OCI-LY3 (cell line): ENCODE results near the gene PIEZO1.

Source experiments
- H2AFZ ChIP-seq: fragments of 200-600, 300-600 bp; shearing (Covaris generic); 2 replicates; pipeline ENCODE4 v1.6.0; 2014; ENCODE audit warnings: antibody characterized with exemption, low read depth, low read length
- H3K27ac ChIP-seq: fragments of 200-600, 300-600 bp; sonication (generic); 2 replicates; pipeline ENCODE4 v1.5.1; 2014; ENCODE audit warnings: mild to moderate bottlenecking, low read length, moderate library complexity, mixed read lengths
- H3K27me3 ChIP-seq: fragments of 200-600, 300-600 bp; sonication (generic); 2 replicates; pipeline ENCODE4 v1.6.1; 2014; ENCODE audit warnings: low read depth, low read length, mixed read lengths
- H3K36me3 ChIP-seq: fragments of 200-600, 300-600 bp; sonication (generic); replicated peaks from 2 replicates; pipeline ENCODE3; 2014; ENCODE audit warnings: low read depth, low read length, mixed read lengths
- H3K4me1 ChIP-seq: fragments of 300-600, 200-600 bp; sonication (generic); 2 replicates; pipeline ENCODE4 v1.6.1; 2014; ENCODE audit warnings: low read length, mixed read lengths
- H3K4me2 ChIP-seq: fragments of 200-600, 300-600 bp; sonication (generic); 2 replicates; pipeline ENCODE4 v1.6.1; 2014; ENCODE audit warnings: low read length, mixed read lengths
- H3K4me3 ChIP-seq: fragments of 300-600, 200-600 bp; sonication (generic); 2 replicates; pipeline ENCODE4 v1.5.1; 2014; ENCODE audit warnings: antibody characterized with exemption, mild to moderate bottlenecking, low read length, moderate library complexity
- H3K79me2 ChIP-seq: fragments of 300-600, 200-600 bp; shearing (Covaris generic); 2 replicates; pipeline ENCODE4 v1.6.1; 2014; ENCODE audit warnings: mild to moderate bottlenecking, low read length, mixed read lengths
- H3K9ac ChIP-seq: fragments of 300-600, 200-600 bp; shearing (Covaris generic); 2 replicates; pipeline ENCODE4 v1.6.0; 2014; ENCODE audit warnings: mild to moderate bottlenecking, low read length, moderate library complexity
- H3K9me3 ChIP-seq: fragments of 200-600, 300-600 bp; shearing (Covaris generic); 2 replicates; pipeline ENCODE4 v1.6.1; 2014; ENCODE audit warnings: low read length, mixed read lengths; ENCODE audit not compliant: insufficient read depth
- H4K20me1 ChIP-seq: fragments of 200-600, 300-600 bp; sonication (generic); 2 replicates; pipeline ENCODE4 v1.6.1; 2016; ENCODE audit warnings: low read length, mixed read lengths; ENCODE audit not compliant: insufficient read depth
- CTCF ChIP-seq: fragments of 200-600, 300-600 bp; sonication (generic); IDR thresholded peaks from 2 replicates; pipeline ENCODE4 v1.5.1; 2014; ENCODE audit warnings: antibody characterized with exemption, low read length, low read depth
- EZH2phosphoT487 ChIP-seq: fragments of 200-600 bp; shearing (Covaris generic); IDR thresholded peaks from 2 replicates; pipeline ENCODE4 v1.6.1; 2018; ENCODE audit warnings: antibody characterized with exemption, mixed run types, low read depth

The PIEZO1 gene

GRCh38 chr16:88665570-88665969 is 119.5 kb downstream of the PIEZO1 start:
- no peak overlapping the region for H3K27ac ChIP-seq
- H2AFZ ChIP-seq: no peak overlapping the region
- H3K79me2 ChIP-seq: peaks cover 21% of the 10 kb centered on the region
- peaks cover 24% of the 10 kb centered on the region for H3K4me1 ChIP-seq
- H3K4me2 ChIP-seq: no peak overlapping the region
- no peak overlapping the region for H3K4me3 ChIP-seq
- peaks cover 6% of the 10 kb centered on the region; the same call in 1 of the 2 replicates for H4K20me1 ChIP-seq
- no peaks in the 10 kb centered on the region for H3K27me3 ChIP-seq
- no peak overlapping the region for H3K9ac ChIP-seq
- H3K9me3 ChIP-seq: no peaks in the 10 kb centered on the region
- no peak for TF ChIP-seq EZH2phosphoT487
- no peak for TF ChIP-seq CTCF
- H3K36me3 ChIP-seq: peaks cover 14% of the 10 kb centered on the region
